Measurements from ENCODE around the gene ADCY2.
"Not testable (repeated sequence)": the region's sequence is repeated elsewhere in the genome, so short reads cannot be mapped to it uniquely, and the experiment has no call there.

Gene ADCY2

DNA sequence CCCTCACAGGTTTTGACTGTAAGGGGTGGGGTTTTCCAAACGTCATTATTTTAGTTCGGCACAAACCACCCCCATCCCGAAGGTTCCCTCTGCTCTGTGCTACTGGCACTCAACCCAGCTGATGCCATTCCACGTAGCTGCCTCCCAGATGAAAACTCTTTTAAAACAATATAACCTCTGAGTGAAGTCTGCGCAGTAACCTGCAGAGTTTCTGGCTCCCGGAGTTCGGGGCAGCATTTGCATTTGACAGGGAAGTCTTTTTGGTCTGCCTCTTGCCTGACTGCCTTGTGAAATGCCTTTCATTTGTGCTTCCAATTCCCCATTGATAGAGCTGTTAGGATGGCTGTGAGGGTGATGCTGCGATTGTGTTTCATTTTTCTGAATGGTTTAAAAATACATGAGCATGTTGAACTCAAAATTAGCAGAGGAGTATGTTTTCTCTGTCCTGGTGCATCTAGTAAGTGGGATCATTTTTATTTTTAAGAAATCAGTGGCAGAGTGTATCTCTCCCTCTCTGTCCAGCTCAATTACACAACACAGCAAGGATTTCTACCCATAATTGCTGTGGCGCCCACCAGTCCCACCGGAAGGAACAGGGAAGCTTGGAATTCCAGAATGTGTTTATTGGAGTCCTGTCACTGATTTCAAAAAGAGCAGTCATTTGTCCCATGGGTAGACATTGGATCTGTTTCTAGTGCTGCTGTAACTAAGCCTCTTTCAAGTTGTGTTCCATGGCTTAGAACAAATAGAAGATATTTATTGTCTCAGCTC is 24.8 kb downstream of the ADCY2 start (continued):
- TF ChIP-seq BACH2 (CRISPR knock-in tag; IDR thresholded peaks at IDR 0.05; ENCODE audit: borderline replicate concordance) (no peak), ZFP30 (CRISPR knock-in tag; IDR thresholded peaks at IDR 0.05) (no peak), TCF4 (CRISPR knock-in tag; IDR thresholded peaks at IDR 0.05; ENCODE audit: borderline replicate concordance) (no peak), TOX (CRISPR knock-in tag; IDR thresholded peaks at IDR 0.05; ENCODE audit: borderline replicate concordance) (no peak)
- TF ChIP-seq, protein P1, sequence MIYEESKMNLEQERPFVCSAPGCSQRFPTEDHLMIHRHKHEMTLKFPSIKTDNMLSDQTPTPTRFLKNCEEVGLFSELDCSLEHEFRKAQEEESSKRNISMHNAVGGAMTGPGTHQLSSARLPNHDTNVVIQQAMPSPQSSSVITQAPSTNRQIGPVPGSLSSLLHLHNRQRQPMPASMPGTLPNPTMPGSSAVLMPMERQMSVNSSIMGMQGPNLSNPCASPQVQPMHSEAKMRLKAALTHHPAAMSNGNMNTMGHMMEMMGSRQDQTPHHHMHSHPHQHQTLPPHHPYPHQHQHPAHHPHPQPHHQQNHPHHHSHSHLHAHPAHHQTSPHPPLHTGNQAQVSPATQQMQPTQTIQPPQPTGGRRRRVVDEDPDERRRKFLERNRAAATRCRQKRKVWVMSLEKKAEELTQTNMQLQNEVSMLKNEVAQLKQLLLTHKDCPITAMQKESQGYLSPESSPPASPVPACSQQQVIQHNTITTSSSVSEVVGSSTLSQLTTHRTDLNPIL (CRISPR knock-in tag; IDR thresholded peaks at IDR 0.05; ENCODE audit: low read depth), result no peak

DNA sequence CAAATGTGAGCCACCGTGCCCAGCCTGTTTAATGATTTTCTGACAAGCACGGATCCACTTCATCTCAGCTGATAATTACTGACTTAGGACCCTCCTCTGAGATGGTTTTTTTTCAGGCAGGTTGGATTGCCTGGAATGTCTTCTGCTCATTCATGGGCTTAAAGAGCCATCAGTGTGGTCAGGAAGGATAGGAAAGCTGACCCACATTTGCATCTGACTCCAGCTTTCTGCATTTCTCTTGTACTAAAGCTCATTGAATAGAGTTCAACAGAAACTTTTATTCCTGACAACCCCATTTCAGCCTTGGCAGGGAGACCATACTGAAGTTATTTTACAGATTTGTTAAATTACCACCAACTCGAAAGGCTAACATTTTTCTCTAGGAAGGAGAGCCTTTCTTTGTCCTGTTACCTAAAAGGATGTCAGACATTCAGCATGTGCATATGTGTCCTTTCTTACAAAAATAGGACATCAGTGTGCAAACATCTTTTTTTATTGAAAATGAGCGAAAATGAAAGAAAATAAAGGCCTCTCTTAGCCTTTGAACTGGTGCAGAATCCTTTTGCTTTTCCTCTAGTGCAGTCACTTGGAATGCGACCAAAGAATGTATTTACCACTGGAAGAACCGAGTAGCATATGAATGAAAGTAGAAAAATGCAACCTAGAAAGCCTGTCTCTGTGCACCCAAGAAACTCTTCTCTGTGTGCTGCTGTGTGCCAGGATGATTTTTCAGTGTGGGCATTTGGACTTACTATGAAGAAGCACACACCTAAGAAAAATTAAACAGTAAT is 26.6 kb downstream of the ADCY2 start:
- ATAC-seq, result no peak
- no peak for TF ChIP-seq ISL1 (CRISPR knock-in tag; IDR thresholded peaks at IDR 0.05)
- TF ChIP-seq, protein P2, sequence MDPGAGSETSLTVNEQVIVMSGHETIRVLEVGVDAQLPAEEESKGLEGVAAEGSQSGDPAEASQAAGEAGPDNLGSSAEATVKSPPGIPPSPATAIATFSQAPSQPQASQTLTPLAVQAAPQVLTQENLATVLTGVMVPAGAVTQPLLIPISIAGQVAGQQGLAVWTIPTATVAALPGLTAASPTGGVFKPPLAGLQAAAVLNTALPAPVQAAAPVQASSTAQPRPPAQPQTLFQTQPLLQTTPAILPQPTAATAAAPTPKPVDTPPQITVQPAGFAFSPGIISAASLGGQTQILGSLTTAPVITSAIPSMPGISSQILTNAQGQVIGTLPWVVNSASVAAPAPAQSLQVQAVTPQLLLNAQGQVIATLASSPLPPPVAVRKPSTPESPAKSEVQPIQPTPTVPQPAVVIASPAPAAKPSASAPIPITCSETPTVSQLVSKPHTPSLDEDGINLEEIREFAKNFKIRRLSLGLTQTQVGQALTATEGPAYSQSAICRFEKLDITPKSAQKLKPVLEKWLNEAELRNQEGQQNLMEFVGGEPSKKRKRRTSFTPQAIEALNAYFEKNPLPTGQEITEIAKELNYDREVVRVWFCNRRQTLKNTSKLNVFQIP (CRISPR knock-in tag; IDR thresholded peaks at IDR 0.05; ENCODE audit: borderline replicate concordance, low read depth), result no peak
- no peak for TF ChIP-seq ZFP3 (CRISPR knock-in tag; IDR thresholded peaks at IDR 0.05)
- TF ChIP-seq PPARA (CRISPR knock-in tag; IDR thresholded peaks at IDR 0.05; ENCODE audit: borderline replicate concordance), result no peak
- TF ChIP-seq ZNF70 (CRISPR knock-in tag; IDR thresholded peaks at IDR 0.05), result no peak
- no peak for TF ChIP-seq ZNF565 (CRISPR knock-in tag; conservative IDR thresholded peaks at IDR 0.05; ENCODE audit: low read depth)
- TF ChIP-seq, protein P3, sequence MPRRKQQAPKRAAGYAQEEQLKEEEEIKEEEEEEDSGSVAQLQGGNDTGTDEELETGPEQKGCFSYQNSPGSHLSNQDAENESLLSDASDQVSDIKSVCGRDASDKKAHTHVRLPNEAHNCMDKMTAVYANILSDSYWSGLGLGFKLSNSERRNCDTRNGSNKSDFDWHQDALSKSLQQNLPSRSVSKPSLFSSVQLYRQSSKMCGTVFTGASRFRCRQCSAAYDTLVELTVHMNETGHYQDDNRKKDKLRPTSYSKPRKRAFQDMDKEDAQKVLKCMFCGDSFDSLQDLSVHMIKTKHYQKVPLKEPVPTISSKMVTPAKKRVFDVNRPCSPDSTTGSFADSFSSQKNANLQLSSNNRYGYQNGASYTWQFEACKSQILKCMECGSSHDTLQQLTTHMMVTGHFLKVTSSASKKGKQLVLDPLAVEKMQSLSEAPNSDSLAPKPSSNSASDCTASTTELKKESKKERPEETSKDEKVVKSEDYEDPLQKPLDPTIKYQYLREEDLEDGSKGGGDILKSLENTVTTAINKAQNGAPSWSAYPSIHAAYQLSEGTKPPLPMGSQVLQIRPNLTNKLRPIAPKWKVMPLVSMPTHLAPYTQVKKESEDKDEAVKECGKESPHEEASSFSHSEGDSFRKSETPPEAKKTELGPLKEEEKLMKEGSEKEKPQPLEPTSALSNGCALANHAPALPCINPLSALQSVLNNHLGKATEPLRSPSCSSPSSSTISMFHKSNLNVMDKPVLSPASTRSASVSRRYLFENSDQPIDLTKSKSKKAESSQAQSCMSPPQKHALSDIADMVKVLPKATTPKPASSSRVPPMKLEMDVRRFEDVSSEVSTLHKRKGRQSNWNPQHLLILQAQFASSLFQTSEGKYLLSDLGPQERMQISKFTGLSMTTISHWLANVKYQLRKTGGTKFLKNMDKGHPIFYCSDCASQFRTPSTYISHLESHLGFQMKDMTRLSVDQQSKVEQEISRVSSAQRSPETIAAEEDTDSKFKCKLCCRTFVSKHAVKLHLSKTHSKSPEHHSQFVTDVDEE (CRISPR knock-in tag; IDR thresholded peaks at IDR 0.05), result no peak
- no peak for TF ChIP-seq SNAI2 (CRISPR knock-in tag; IDR thresholded peaks at IDR 0.05)
- TF ChIP-seq, protein P4, sequence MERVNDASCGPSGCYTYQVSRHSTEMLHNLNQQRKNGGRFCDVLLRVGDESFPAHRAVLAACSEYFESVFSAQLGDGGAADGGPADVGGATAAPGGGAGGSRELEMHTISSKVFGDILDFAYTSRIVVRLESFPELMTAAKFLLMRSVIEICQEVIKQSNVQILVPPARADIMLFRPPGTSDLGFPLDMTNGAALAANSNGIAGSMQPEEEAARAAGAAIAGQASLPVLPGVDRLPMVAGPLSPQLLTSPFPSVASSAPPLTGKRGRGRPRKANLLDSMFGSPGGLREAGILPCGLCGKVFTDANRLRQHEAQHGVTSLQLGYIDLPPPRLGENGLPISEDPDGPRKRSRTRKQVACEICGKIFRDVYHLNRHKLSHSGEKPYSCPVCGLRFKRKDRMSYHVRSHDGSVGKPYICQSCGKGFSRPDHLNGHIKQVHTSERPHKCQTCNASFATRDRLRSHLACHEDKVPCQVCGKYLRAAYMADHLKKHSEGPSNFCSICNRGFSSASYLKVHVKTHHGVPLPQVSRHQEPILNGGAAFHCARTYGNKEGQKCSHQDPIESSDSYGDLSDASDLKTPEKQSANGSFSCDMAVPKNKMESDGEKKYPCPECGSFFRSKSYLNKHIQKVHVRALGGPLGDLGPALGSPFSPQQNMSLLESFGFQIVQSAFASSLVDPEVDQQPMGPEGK (CRISPR knock-in tag; IDR thresholded peaks at IDR 0.05; ENCODE audit: borderline replicate concordance), result no peak
- no peak for TF ChIP-seq ZC3H10 (CRISPR knock-in tag; IDR thresholded peaks at IDR 0.05)

DNA sequence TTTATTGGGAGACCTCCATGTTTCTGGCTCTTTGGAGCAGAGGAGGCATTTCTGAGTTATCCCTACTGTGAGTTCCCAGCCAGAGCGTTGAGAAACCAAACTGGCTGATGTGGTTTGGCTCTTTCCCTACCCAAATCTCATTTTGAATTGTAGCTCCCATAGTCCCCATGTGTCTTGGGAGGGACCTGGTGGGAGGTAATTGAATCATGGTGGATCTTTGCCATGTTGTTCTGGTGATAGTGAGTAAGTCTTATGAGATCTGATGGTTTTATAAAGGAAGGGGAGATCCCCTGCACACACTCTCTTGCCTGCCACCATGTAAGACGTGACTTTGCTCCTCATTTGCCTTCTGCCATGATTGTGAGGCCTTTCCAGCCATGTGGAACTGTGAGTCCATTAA is 27.3 kb downstream of the ADCY2 start:
- not testable (repeated sequence) for ATAC-seq

DNA sequence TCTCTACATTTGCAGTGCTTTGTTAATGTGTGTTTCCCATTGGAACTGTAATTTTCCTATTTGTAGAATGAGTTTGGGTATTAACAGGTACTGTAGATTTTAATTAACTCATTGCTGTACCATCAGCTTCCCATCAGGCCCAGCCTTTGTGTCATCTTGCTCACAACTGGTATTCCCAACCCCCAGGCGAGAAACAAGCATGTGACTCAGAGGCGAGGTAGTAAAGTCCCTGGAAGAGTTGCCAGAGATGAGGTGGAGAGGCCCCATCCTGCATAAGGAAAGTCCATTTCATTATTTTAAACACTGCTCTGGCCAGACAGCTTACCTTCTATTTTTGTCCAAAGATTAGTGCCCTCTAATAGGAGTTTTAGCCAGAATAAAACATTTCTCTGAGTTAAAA is 29.9 kb downstream of the ADCY2 start:
- no peak for ATAC-seq

More for the DNA sequence above, 29.9 kb downstream of the ADCY2 start:
- TF ChIP-seq, protein P2 (CRISPR knock-in tag; IDR thresholded peaks at IDR 0.05; ENCODE audit: borderline replicate concordance, low read depth), result no peak
- TF ChIP-seq, protein P4 (CRISPR knock-in tag; IDR thresholded peaks at IDR 0.05; ENCODE audit: borderline replicate concordance), result no peak
- no peak for TF ChIP-seq BACH2 (CRISPR knock-in tag; IDR thresholded peaks at IDR 0.05; ENCODE audit: borderline replicate concordance)
- TF ChIP-seq, protein P5, sequence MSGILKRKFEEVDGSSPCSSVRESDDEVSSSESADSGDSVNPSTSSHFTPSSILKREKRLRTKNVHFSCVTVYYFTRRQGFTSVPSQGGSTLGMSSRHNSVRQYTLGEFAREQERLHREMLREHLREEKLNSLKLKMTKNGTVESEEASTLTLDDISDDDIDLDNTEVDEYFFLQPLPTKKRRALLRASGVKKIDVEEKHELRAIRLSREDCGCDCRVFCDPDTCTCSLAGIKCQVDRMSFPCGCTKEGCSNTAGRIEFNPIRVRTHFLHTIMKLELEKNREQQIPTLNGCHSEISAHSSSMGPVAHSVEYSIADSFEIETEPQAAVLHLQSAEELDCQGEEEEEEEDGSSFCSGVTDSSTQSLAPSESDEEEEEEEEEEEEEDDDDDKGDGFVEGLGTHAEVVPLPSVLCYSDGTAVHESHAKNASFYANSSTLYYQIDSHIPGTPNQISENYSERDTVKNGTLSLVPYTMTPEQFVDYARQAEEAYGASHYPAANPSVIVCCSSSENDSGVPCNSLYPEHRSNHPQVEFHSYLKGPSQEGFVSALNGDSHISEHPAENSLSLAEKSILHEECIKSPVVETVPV (CRISPR knock-in tag; IDR thresholded peaks at IDR 0.05), result no peak
- no peak for TF ChIP-seq TOX (CRISPR knock-in tag; IDR thresholded peaks at IDR 0.05; ENCODE audit: borderline replicate concordance)
- no peak for TF ChIP-seq ZFP30 (CRISPR knock-in tag; IDR thresholded peaks at IDR 0.05)
- no peak for TF ChIP-seq TCF4 (CRISPR knock-in tag; IDR thresholded peaks at IDR 0.05; ENCODE audit: borderline replicate concordance)
- no peak for TF ChIP-seq ISL1 (CRISPR knock-in tag; IDR thresholded peaks at IDR 0.05)
- no peak for TF ChIP-seq ZFP3 (CRISPR knock-in tag; IDR thresholded peaks at IDR 0.05)
- no peak for TF ChIP-seq ARNTL (CRISPR knock-in tag; IDR thresholded peaks at IDR 0.05; ENCODE audit: borderline replicate concordance, low read depth)
- TF ChIP-seq ZNF70 (CRISPR knock-in tag; IDR thresholded peaks at IDR 0.05), result no peak
- TF ChIP-seq ZC3H10 (CRISPR knock-in tag; IDR thresholded peaks at IDR 0.05), result no peak
- TF ChIP-seq SNAI2 (CRISPR knock-in tag; IDR thresholded peaks at IDR 0.05), result no peak

All from SK-N-SH treated with all-trans-retinoic acid at 6 μM for 48 hours (cell line).